C4-2B (cell line): ENCODE measurements around the gene NRIP1.

ENCODE experiments used
- CTCF ChIP-seq: fragments of 450-650 bp; conservative IDR thresholded peaks from 2 replicates; pipeline ENCODE4 v1.5.1; 2017; ENCODE audit warnings: mild to moderate bottlenecking
- ZFX ChIP-seq: fragments of 450-650 bp; IDR thresholded peaks from 2 replicates; pipeline ENCODE4 v1.6.1; 2017

DNA sequence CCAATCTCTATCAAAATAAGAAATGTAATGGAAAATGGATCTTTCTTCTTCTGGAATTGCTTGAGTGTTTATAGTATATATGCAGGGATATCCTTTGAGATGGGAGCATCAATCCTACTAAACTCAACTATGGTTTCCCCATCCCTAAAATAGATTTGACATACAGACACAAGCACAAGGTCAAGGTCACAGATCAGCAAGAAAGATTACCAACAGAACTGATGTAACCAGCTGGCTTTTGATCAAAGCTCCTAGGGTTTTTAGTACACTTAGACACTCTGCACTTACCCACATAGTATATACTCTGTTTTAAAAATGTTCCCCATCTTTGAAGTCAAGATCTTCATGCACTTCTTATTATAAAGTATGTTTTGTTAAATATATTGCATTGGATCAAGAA lies 85.5 kb downstream of the NRIP1 start:
- no peak for TF ChIP-seq CTCF
- no peak for TF ChIP-seq ZFX
